Panc1 (cell line): ENCODE measurements around the gene PPP1R3F. TPM values are rescaled to one million over a fixed set of nuclear protein-coding genes. Genes with fewer than 3 reads are reported as not detected.

ENCODE experiments used
- ATAC-seq: fragments of 200-7000 bp; cut with Tn5 transposase; 2 replicates; pipeline ENCODE4 v1.9.1; 2020; ENCODE audit warnings: mild to moderate bottlenecking, moderate library complexity
- BruUV-seq: library from RNA; stranded (reverse); fragments of 400-500 nt; replicated peaks from 2 replicates; lab custom pipeline; 2021; lab: Mats Ljungman, UMichigan
- CTCF ChIA-PET: fragments of 300-600 bp; sonication (Branson Sonifier 250); formaldehyde crosslinking; loops from one replicate; lab custom pipeline; 2022; ENCODE audit warnings: antibody characterized with exemption; lab: Charles Lee
- POLR2A ChIA-PET: fragments of 300-600 bp; sonication (Branson Sonifier 250); formaldehyde crosslinking; loops from one replicate; lab custom pipeline; 2022; ENCODE audit warnings: antibody characterized with exemption; lab: Charles Lee
- DNase-seq: peaks from one replicate; pipeline ENCODE4 v3.0.0-alpha.2; 2010; ENCODE audit warnings: low read depth, low spot score
- H3K27ac ChIP-seq: 2 replicates; pipeline ENCODE4 v1.5.1; 2011; ENCODE audit warnings: mild to moderate bottlenecking, low read length, inconsistent platforms
- H3K27me3 ChIP-seq: fragments of 200-500 bp; sonication (Bioruptor generic); 2 replicates; pipeline ENCODE4 v1.6.0; 2014; ENCODE audit warnings: low read length, inconsistent platforms; ENCODE audit not compliant: control insufficient read depth, insufficient read depth
- H3K36me3 ChIP-seq: fragments of 200-500 bp; sonication (Bioruptor generic); 2 replicates; pipeline ENCODE4 v1.5.1; 2014; ENCODE audit warnings: inconsistent platforms, mild to moderate bottlenecking, low read length, moderate library complexity; ENCODE audit not compliant: control insufficient read depth, insufficient read depth
- H3K4me1 ChIP-seq: 2 replicates; pipeline ENCODE4 v1.5.1; 2011; ENCODE audit warnings: inconsistent platforms, mild to moderate bottlenecking, low read length, moderate library complexity; ENCODE audit not compliant: control insufficient read depth, insufficient read depth
- H3K4me3 ChIP-seq, 2 experiments: 2 replicates each; pipeline ENCODE4 v1.5.1; 2011 to 2012; ENCODE audit warnings: low read depth in 2 of 2, low read length in 2 of 2, mild to moderate bottlenecking in 2 of 2, inconsistent platforms in 1 of 2, moderate library complexity in 1 of 2
- H3K9me3 ChIP-seq: fragments of 200-500 bp; sonication (Bioruptor generic); 2 replicates; pipeline ENCODE4 v1.5.1; 2014; ENCODE audit warnings: low read depth, mild to moderate bottlenecking, inconsistent platforms, low read length, moderate library complexity; ENCODE audit not compliant: control insufficient read depth, insufficient read depth
- POLR2AphosphoS5 ChIP-seq: IDR thresholded peaks from 2 replicates; pipeline ENCODE4 v1.6.1; 2012; ENCODE audit warnings: mild to moderate bottlenecking, low read depth, low read length, moderate library complexity
- TCF7L2 ChIP-seq: IDR thresholded peaks from 2 replicates; pipeline ENCODE4 v1.6.1; 2011; ENCODE audit warnings: mild to moderate bottlenecking, low read depth, low read length, inconsistent platforms
- in situ Hi-C: cut with HindIII; loops from 2 replicates; pipeline ENCODE4 v1.10.0; 2016; ENCODE audit warnings: low sequenced_read_pairs, low pct_unique_long_range_greater_than_20kb
- intact Hi-C: fragments of 100-400 bp; cut with micrococcal nuclease; formaldehyde crosslinking; loops from one replicate; pipeline ENCODE4 v1.10.0; 2022; ENCODE audit not compliant: unreplicated experiment
- total RNA-seq: library from RNA; stranded (reverse); gene quantifications from one replicate; pipeline ENCODE4 v1.2.1, GENCODE V29; 2021; ENCODE audit not compliant: unreplicated experiment
- TF ChIP-seq, protein P1 (sequence below), 2 experiments: IDR thresholded peaks; 2 replicates each; pipeline ENCODE4 v1.6.1; 2011 to 2012; ENCODE audit warnings: low read depth in 2 of 2, control low read depth in 1 of 2, low read length in 1 of 2, mild to moderate bottlenecking in 1 of 2, moderate library complexity in 1 of 2; ENCODE audit not compliant: insufficient read depth in 1 of 2
- TF ChIP-seq, protein P2 (sequence below): fragments of 450-650 bp; IDR thresholded peaks from 2 replicates; pipeline ENCODE4 v1.5.1; 2017; ENCODE audit warnings: mild to moderate bottlenecking

The PPP1R3F gene
- total RNA-seq, 1 experiment from 2014 or later = 8.3 TPM

DNA sequence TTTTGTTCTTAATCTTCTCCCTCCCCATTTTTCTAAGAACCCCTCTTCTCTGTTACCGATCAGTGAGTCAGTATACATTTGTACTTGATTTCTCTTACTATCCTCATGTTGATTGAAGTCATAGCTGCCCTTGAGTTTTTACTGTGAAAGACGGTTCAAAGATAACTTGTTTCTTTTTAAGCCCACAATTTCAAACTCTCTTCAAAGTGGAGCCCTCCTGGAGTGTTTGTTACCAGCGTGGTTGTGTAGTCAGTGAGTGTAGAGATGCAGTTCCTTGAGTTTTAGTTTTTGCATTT is 7.9 kb downstream of the PPP1R3F start:
- ATAC-seq (no peak), DNase-seq (no peak)
- in situ Hi-C loops = no loop called here
- H3K9me3 ChIP-seq = no peaks in the 10 kb centered on the region
- no peak overlapping the region for H3K4me3 ChIP-seq
- BruUV-seq = no TSS peak
- no peak for TF ChIP-seq TCF7L2
- CTCF ChIA-PET = no interaction called here
- H3K27me3 ChIP-seq = no peaks in the 10 kb centered on the region
- H3K4me1 ChIP-seq = peaks cover 2% of the 10 kb centered on the region; the same call in 1 of the 2 replicates
- POLR2A ChIA-PET = no interaction called here
- no peak overlapping the region for H3K27ac ChIP-seq
- H3K36me3 ChIP-seq = no peaks in the 10 kb centered on the region
- intact Hi-C loops = loop anchor here (5.0 kb wide), 1 partner anchor 85 kb away; no protein-coding TSS in a partner anchor

- no peaks in the 10 kb centered on the region for H3K27me3 ChIP-seq
- ChIA-PET CTCF (no interaction called here), POLR2A (no interaction called here)
- no peak overlapping the region for H3K4me3 ChIP-seq
- H3K36me3 ChIP-seq = no peaks in the 10 kb centered on the region
- no peak for DNase-seq
- in situ Hi-C loops (no loop called here), intact Hi-C loops (loop anchor here (5.0 kb wide), 1 partner anchor 86 kb away; no protein-coding TSS in a partner anchor)
- H3K27ac ChIP-seq = no peak overlapping the region
- TF ChIP-seq TCF7L2 (no peak), POLR2AphosphoS5 (no peak)
- TF ChIP-seq, protein P1, sequence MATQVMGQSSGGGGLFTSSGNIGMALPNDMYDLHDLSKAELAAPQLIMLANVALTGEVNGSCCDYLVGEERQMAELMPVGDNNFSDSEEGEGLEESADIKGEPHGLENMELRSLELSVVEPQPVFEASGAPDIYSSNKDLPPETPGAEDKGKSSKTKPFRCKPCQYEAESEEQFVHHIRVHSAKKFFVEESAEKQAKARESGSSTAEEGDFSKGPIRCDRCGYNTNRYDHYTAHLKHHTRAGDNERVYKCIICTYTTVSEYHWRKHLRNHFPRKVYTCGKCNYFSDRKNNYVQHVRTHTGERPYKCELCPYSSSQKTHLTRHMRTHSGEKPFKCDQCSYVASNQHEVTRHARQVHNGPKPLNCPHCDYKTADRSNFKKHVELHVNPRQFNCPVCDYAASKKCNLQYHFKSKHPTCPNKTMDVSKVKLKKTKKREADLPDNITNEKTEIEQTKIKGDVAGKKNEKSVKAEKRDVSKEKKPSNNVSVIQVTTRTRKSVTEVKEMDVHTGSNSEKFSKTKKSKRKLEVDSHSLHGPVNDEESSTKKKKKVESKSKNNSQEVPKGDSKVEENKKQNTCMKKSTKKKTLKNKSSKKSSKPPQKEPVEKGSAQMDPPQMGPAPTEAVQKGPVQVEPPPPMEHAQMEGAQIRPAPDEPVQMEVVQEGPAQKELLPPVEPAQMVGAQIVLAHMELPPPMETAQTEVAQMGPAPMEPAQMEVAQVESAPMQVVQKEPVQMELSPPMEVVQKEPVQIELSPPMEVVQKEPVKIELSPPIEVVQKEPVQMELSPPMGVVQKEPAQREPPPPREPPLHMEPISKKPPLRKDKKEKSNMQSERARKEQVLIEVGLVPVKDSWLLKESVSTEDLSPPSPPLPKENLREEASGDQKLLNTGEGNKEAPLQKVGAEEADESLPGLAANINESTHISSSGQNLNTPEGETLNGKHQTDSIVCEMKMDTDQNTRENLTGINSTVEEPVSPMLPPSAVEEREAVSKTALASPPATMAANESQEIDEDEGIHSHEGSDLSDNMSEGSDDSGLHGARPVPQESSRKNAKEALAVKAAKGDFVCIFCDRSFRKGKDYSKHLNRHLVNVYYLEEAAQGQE (IDR thresholded peaks at IDR 0.05; ENCODE audit: insufficient read depth in 1 of 2, low read depth in 2 of 2, low read length in 1 of 2) = no peak
- TF ChIP-seq, protein P2, sequence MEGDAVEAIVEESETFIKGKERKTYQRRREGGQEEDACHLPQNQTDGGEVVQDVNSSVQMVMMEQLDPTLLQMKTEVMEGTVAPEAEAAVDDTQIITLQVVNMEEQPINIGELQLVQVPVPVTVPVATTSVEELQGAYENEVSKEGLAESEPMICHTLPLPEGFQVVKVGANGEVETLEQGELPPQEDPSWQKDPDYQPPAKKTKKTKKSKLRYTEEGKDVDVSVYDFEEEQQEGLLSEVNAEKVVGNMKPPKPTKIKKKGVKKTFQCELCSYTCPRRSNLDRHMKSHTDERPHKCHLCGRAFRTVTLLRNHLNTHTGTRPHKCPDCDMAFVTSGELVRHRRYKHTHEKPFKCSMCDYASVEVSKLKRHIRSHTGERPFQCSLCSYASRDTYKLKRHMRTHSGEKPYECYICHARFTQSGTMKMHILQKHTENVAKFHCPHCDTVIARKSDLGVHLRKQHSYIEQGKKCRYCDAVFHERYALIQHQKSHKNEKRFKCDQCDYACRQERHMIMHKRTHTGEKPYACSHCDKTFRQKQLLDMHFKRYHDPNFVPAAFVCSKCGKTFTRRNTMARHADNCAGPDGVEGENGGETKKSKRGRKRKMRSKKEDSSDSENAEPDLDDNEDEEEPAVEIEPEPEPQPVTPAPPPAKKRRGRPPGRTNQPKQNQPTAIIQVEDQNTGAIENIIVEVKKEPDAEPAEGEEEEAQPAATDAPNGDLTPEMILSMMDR = no peak
- H3K9me3 ChIP-seq = no peaks in the 10 kb centered on the region
- BruUV-seq = no TSS peak
- peaks cover under 1% of the 10 kb centered on the region; the same call in 1 of the 2 replicates for H3K4me1 ChIP-seq
- no peak for ATAC-seq
Observed at GRCh38 chrX:49278081-49278480, 8.5 kb downstream of the PPP1R3F start.

DNA sequence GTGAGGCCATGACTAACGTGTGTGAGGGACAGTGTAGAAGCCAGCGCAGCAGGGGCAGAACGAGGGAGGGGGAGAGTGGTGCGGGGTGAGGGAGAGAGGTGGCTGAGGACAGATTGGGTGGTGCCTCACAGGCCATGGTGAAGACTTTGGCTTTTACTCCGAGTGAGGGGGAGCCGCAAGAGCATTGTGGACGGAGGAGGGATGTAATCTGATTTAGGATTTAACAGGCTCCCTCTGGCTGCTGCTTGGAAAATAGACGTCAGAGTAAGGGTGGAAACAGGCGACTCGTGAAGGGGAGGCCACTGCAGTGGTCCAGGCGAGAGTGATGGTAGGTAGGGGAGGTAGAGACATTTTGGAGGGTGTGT is 13.0 kb downstream of the PPP1R3F start:
- ChIA-PET POLR2A (no interaction called here), CTCF (no interaction called here)
- TF ChIP-seq, protein P1 (IDR thresholded peaks at IDR 0.05; ENCODE audit: insufficient read depth in 1 of 2, low read depth in 2 of 2, low read length in 1 of 2) = no peak
- TF ChIP-seq, protein P2 = peak; percentile 72
- intact Hi-C loops (no loop called here), in situ Hi-C loops (no loop called here)
- no peaks in the 10 kb centered on the region for H3K9me3 ChIP-seq
- ATAC-seq (peak; percentile 89), DNase-seq (no peak)
- no peaks in the 10 kb centered on the region; the same call in 1 of the 2 replicates for H3K4me1 ChIP-seq
- no peak overlapping the region for H3K4me3 ChIP-seq
- no peaks in the 10 kb centered on the region; the same call in 1 of the 2 replicates for H3K36me3 ChIP-seq
- no peak overlapping the region for H3K27ac ChIP-seq
- no TSS peak for BruUV-seq
- H3K27me3 ChIP-seq = no peaks in the 10 kb centered on the region
